ENCODE data around the gene EPOP. TPM values are rescaled to one million over a fixed set of nuclear protein-coding genes. Genes with fewer than 3 reads are reported as not detected.

Gene EPOP
- total and polyA plus RNA-seq, 2 of the 13 experiments (the other 11 are each of a cell fraction or from before 2014, with no cell fraction given), result 14.7 to 37.8 TPM

DNA sequence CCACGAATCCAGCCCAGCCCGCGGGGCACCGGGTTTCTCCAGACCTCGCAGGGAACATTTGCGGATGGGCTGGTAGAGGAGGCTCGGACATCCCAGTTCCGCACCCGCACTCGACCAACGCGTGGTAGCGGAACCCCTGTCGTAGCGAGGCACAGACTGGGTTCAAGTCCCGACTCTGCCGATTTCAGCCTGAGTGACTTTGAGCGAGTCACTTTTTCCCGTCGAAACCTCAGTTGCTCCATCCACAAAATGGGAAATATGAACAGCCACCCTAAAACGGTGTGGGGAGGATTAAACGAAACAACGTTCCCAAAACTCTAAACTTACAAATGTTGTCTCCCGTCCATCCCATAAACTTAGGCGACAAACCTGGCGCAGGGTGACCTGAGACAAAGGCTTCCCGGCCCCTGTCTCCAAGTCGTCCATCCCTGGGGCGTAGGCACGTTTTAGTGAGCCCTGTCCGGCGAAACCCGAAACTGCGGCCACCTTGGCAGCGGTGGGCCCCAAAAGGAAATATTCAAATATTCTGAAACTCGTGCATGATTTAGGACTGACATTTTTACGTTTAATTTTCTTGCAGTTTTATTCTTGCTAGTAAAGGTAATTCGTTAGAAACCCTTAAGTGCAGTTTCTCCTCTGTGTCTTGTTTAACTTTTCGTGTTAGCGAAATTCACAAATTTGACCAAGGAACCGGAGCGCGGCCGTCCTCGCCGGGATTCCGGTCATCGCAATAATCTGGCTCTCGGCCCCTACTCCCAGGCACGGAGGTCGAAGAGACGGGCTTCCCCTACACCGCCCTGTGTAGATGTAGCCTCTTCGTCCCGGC lies 28.4 kb upstream of the EPOP start (continued):
- TF ChIP-seq ZNF251 (CRISPR knock-in tag; IDR thresholded peaks at IDR 0.05), result no peak
- 0 out of 2 replicates have a peak, but pooled peaks have one; percentile 44 for TF ChIP-seq ZSCAN20 (CRISPR knock-in tag; IDR thresholded peaks at IDR 0.05; ENCODE audit: borderline replicate concordance)
- TF ChIP-seq PITX1 (CRISPR knock-in tag; IDR thresholded peaks at IDR 0.05), result no peak
- TF ChIP-seq RAD21 (CRISPR knock-in tag; IDR thresholded peaks at IDR 0.05), result 0 out of 2 replicates have a peak, but pooled peaks have one; percentile 7
- peak; percentile 64; the same call in 1 of the 2 replicates for TF ChIP-seq ZNF768 (CRISPR knock-in tag; IDR thresholded peaks at IDR 0.05)
- TF ChIP-seq, protein P1, sequence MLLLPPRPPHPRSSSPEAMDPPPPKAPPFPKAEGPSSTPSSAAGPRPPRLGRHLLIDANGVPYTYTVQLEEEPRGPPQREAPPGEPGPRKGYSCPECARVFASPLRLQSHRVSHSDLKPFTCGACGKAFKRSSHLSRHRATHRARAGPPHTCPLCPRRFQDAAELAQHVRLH (CRISPR knock-in tag; IDR thresholded peaks at IDR 0.05; ENCODE audit: borderline replicate concordance, low read depth), result 0 out of 2 replicates have a peak, but pooled peaks have one; percentile 2
- no peak for TF ChIP-seq SOX5 (CRISPR knock-in tag; IDR thresholded peaks at IDR 0.05; ENCODE audit: borderline replicate concordance)
- TF ChIP-seq NFE2 (CRISPR knock-in tag; IDR thresholded peaks at IDR 0.05), result no peak
- 0 out of 2 replicates have a peak, but pooled peaks have one; percentile 27 for TF ChIP-seq TERF1 (CRISPR knock-in tag; IDR thresholded peaks at IDR 0.05)
- TF ChIP-seq ZNF225 (CRISPR knock-in tag; IDR thresholded peaks at IDR 0.05), result no peak
- no peak for TF ChIP-seq NRL (CRISPR knock-in tag; IDR thresholded peaks at IDR 0.05; ENCODE audit: borderline replicate concordance)
- no peak; the same call in 1 of the 2 replicates for TF ChIP-seq ARHGAP35 (CRISPR knock-in tag; IDR thresholded peaks at IDR 0.05; ENCODE audit: borderline replicate concordance)
- no peak for TF ChIP-seq CEBPB (IDR thresholded peaks at IDR 0.05; ENCODE audit: borderline replicate concordance, low read depth, low read length)
- no peak for TF ChIP-seq ZNF121 (CRISPR knock-in tag; IDR thresholded peaks at IDR 0.05)
- TF ChIP-seq HOXA9 (CRISPR knock-in tag; IDR thresholded peaks at IDR 0.05; ENCODE audit: borderline replicate concordance), result no peak
- 0 out of 2 replicates have a peak, but pooled peaks have one; percentile 12 for TF ChIP-seq BRF2 (CRISPR knock-in tag; IDR thresholded peaks at IDR 0.05)
- TF ChIP-seq NFKBIZ (CRISPR knock-in tag; IDR thresholded peaks at IDR 0.05), result no peak
- no peak for TF ChIP-seq HOXA3 (CRISPR knock-in tag; IDR thresholded peaks at IDR 0.05)
- TF ChIP-seq CSRNP1 (CRISPR knock-in tag; IDR thresholded peaks at IDR 0.05), result no peak
- no peak for TF ChIP-seq PCBP2 (optimal IDR thresholded peaks at IDR 0.05; ENCODE audit: low read depth, low read length, poor library complexity, severe bottlenecking)
